Endothelial cell of umbilical vein (primary cell): ENCODE data around the gene SUSD6. TPM values are rescaled to one million over a fixed set of nuclear protein-coding genes. Genes with fewer than 3 reads are reported as not detected.
A peak's percentile ranks its signal among the peaks of the same experiment; 100 is the strongest.

ENCODE experiments used
- BruUV-seq: library from RNA; stranded (reverse); fragments of 400-500 nt; replicated peaks from 2 replicates; lab custom pipeline; 2021; lab: Mats Ljungman, UMichigan
- CTCF ChIA-PET: fragments of 300-600, 350-600 bp; sonication (Branson Sonifier 250); formaldehyde crosslinking; loops from one replicate; lab custom pipeline; 2021; ENCODE audit warnings: antibody characterized with exemption, inconsistent platforms; lab: Charles Lee
- POLR2A ChIA-PET: fragments of 300-600, 350-600 bp; sonication (Branson Sonifier 250); formaldehyde crosslinking; loops from one replicate; lab custom pipeline; 2021; ENCODE audit warnings: antibody characterized with exemption, inconsistent platforms; lab: Charles Lee
- DNase-seq: peaks from one replicate; pipeline ENCODE4 v3.0.0-alpha.2; 2011; ENCODE audit warnings: low read depth, low spot score
- FAIRE-seq: peaks from 2 replicates; lab custom pipeline; 2011; peaks lifted over from hg19 to GRCh38; lab: Jason Lieb, UNC
- H2AFZ ChIP-seq: 2 replicates; pipeline ENCODE4 v1.6.0; 2012; ENCODE audit warnings: low read depth, low read length, control low read depth, inconsistent platforms
- H3K27ac ChIP-seq: 2 replicates; pipeline ENCODE4 v1.5.1; 2011; ENCODE audit warnings: low read depth, mild to moderate bottlenecking, control low read depth, low read length, moderate library complexity; ENCODE audit not compliant: insufficient read depth
- H3K27me3 ChIP-seq, 2 experiments: 2 replicates each; pipeline versions ENCODE4 v1.6.0 to v1.6.1; 2011; ENCODE audit warnings: low read length in 2 of 2, mixed read lengths in 1 of 2; ENCODE audit not compliant: control insufficient read depth in 2 of 2, insufficient read depth in 2 of 2
- H3K36me3 ChIP-seq, 2 experiments: 2 replicates in 1 of 2; 3 replicates in 1 of 2; pipeline ENCODE4 v1.5.1; 2011; ENCODE audit warnings: low read length in 2 of 2, mild to moderate bottlenecking in 1 of 2, moderate library complexity in 1 of 2; ENCODE audit not compliant: control insufficient read depth in 2 of 2, insufficient read depth in 2 of 2; ENCODE audit errors: extremely low read depth in 1 of 2
- H3K4me1 ChIP-seq: 3 replicates; pipeline ENCODE4 v1.5.1; 2011; ENCODE audit warnings: mild to moderate bottlenecking, low read length; ENCODE audit not compliant: control insufficient read depth, insufficient read depth; ENCODE audit errors: extremely low read depth
- H3K4me2 ChIP-seq: 2 replicates; pipeline ENCODE4 v1.6.1; 2011; ENCODE audit warnings: low read length, control low read depth, mixed read lengths; ENCODE audit not compliant: insufficient read depth
- H3K4me3 ChIP-seq, 3 experiments: fragments of 200-600 bp in 1 of 3; sonication (generic), shearing (Covaris generic) in 1 of 3; replicated peaks in 1 of 3; 2 replicates each; pipeline ENCODE4 v1.5.1; 2011 to 2016; ENCODE audit warnings: control low read depth in 3 of 3, low read length in 3 of 3, mild to moderate bottlenecking in 2 of 3, inconsistent platforms in 1 of 3, low read depth in 1 of 3, moderate library complexity in 1 of 3; ENCODE audit not compliant: insufficient read depth in 1 of 3
- H3K79me2 ChIP-seq: 2 replicates; pipeline ENCODE4 v1.6.0; 2012; ENCODE audit warnings: low read length, inconsistent platforms; ENCODE audit not compliant: control insufficient read depth, insufficient read depth
- H3K9ac ChIP-seq: replicated peaks from 2 replicates; pipeline ENCODE3; 2011; ENCODE audit warnings: low read length, control low read depth; ENCODE audit not compliant: insufficient read depth; ENCODE audit errors: extremely low read depth
- H3K9me1 ChIP-seq: replicated peaks from 3 replicates; pipeline ENCODE4 v1.6.0; 2011; ENCODE audit warnings: mild to moderate bottlenecking, low read length; ENCODE audit not compliant: control insufficient read depth, insufficient read depth; ENCODE audit errors: extremely low read depth
- H3K9me3 ChIP-seq: replicated peaks from 2 replicates; pipeline ENCODE4 v1.5.1; 2012; ENCODE audit warnings: low read length, inconsistent platforms; ENCODE audit not compliant: control insufficient read depth, insufficient read depth
- H4K20me1 ChIP-seq: replicated peaks from 2 replicates; pipeline ENCODE3; 2011; ENCODE audit warnings: mild to moderate bottlenecking, low read length; ENCODE audit not compliant: control insufficient read depth, insufficient read depth; ENCODE audit errors: extremely low read depth
- CTCF ChIP-seq, 2 donors: IDR thresholded peaks; 1 replicate in 1 of 2; 2 replicates in 1 of 2; pipeline ENCODE4 v1.5.1; 2011; ENCODE audit warnings: low read length in 2 of 2, mild to moderate bottlenecking in 2 of 2, moderate library complexity in 2 of 2, control low read depth in 1 of 2, inconsistent platforms in 1 of 2, low read depth in 1 of 2; ENCODE audit not compliant: insufficient read depth in 1 of 2; ENCODE audit errors: extremely low read depth in 1 of 2
- EZH2 ChIP-seq: IDR thresholded peaks from 2 replicates; pipeline ENCODE4 v1.6.1; 2012; ENCODE audit warnings: borderline replicate concordance, low read depth, mild to moderate bottlenecking, moderate library complexity, low read length, inconsistent platforms; ENCODE audit not compliant: severe bottlenecking
- FOS ChIP-seq: IDR thresholded peaks from 2 replicates; pipeline ENCODE4 v1.6.1; 2011; ENCODE audit warnings: mild to moderate bottlenecking, low read length, moderate library complexity, borderline replicate concordance; ENCODE audit not compliant: insufficient read depth
- GATA2 ChIP-seq: IDR thresholded peaks from 2 replicates; pipeline ENCODE4 v1.7.0; 2011; ENCODE audit warnings: low read depth, mild to moderate bottlenecking, moderate library complexity, mixed read lengths, low read length; ENCODE audit not compliant: insufficient read length, insufficient read depth
- JUN ChIP-seq: IDR thresholded peaks from 2 replicates; pipeline ENCODE4 v1.6.1; 2011; ENCODE audit warnings: borderline replicate concordance, low read depth; ENCODE audit not compliant: insufficient read length, insufficient read depth
- MAX ChIP-seq: IDR thresholded peaks from 2 replicates; pipeline ENCODE4 v1.6.1; 2011; ENCODE audit not compliant: insufficient read depth, insufficient read length
- MYC ChIP-seq: IDR thresholded peaks from one replicate; pipeline ENCODE4 v1.6.1; 2011; ENCODE audit warnings: mild to moderate bottlenecking, low read depth, low read length
- POLR2A ChIP-seq: IDR thresholded peaks from 2 replicates; pipeline ENCODE4 v1.6.1; 2012; ENCODE audit warnings: low read depth, mild to moderate bottlenecking, control low read depth, low read length
- POLR2AphosphoS5 ChIP-seq: IDR thresholded peaks from 2 replicates; pipeline ENCODE4 v1.6.1; 2012; ENCODE audit warnings: low read depth, mild to moderate bottlenecking, control low read depth, low read length, moderate library complexity; ENCODE audit not compliant: insufficient read depth
- dilution Hi-C: fragments of 300-500 bp; cut with MboI; formaldehyde crosslinking; loops from one replicate; pipeline ENCODE4 v1.15.0; 2019; ENCODE audit warnings: low sequenced_read_pairs; ENCODE audit not compliant: extremely low pct_ligation_motif_present
- intact Hi-C: fragments of 100-400 bp; cut with micrococcal nuclease; formaldehyde crosslinking; loops from one replicate; pipeline ENCODE4 v1.10.0; 2022
- polyA plus RNA-seq, 4 experiments: library from polyadenylated mRNA; depleted of rRNA in 3 of 4; stranded (reverse) in 3 of 4; unstranded in 1 of 4; fragments of >200 nt; gene quantifications; 2 replicates each; pipeline versions ENCODE4 v1.2.1 to v1.2.3, GENCODE V29; 2011 to 2012; ENCODE audit warnings: missing spikeins in 1 of 4
- total RNA-seq: library from RNA; stranded (reverse); gene quantifications from 2 replicates; pipeline ENCODE4 v1.2.3, GENCODE V29; 2021

The SUSD6 gene
- total and polyA plus RNA-seq, 2 donors (not counting 3 experiments of a cell fraction or from before 2014, with no cell fraction given): 13.4 to 19.5 TPM

GRCh38 chr14:69616408-69616773 is 5.0 kb downstream of the SUSD6 start:
- intact Hi-C loops (no loop called here), dilution Hi-C loops (no loop called here)
- peaks cover 82% of the 10 kb centered on the region for H3K79me2 ChIP-seq
- no peak overlapping the region for H2AFZ ChIP-seq
- BruUV-seq: no TSS peak
- ChIA-PET CTCF (interaction anchor here (1.3 to 1.5 kb wide), 4 partner anchors 12 to 109 kb away, joined by 3 to 5 read pairs (median 4); no protein-coding TSS in a partner anchor), POLR2A (no interaction called here)
- H3K36me3 ChIP-seq: no peaks in the 10 kb centered on the region
- no peak for FAIRE-seq
- TF ChIP-seq MAX (no peak), MYC (no peak), EZH2 (no peak), CTCF (IDR thresholded peaks at IDR 0.05; ENCODE audit: extremely low read depth in 1 of 2, insufficient read depth in 1 of 2, low read depth in 1 of 2, low read length in 2 of 2) (no peak), FOS (no peak), GATA2 (no peak), POLR2A (no peak), POLR2AphosphoS5 (no peak), JUN (no peak)
- H3K9me1 ChIP-seq: no peaks in the 10 kb centered on the region
- no peaks in the 10 kb centered on the region for H3K27me3 ChIP-seq
- no peak overlapping the region for H3K9ac ChIP-seq
- peaks cover 3% of the 10 kb centered on the region for H4K20me1 ChIP-seq
- peaks cover 31% of the 10 kb centered on the region for H3K4me1 ChIP-seq
- no peaks in the 10 kb centered on the region for H3K9me3 ChIP-seq
- no peak overlapping the region for H3K4me3 ChIP-seq
- H3K4me2 ChIP-seq: peak overlapping the region; percentile 61
- DNase-seq: no peak
- H3K27ac ChIP-seq: peak overlapping the region; percentile 4
